ENCODE data around the gene TMEM248. TPM values are rescaled to one million over a fixed set of nuclear protein-coding genes. Genes with fewer than 3 reads are reported as not detected.
"Not testable (repeated sequence)": the region's sequence is repeated elsewhere in the genome, so short reads cannot be mapped to it uniquely, and the experiment has no call there.

The TMEM248 gene
- total and polyA plus RNA-seq, 2 of the 13 experiments (the other 11 are each of a cell fraction or from before 2014, with no cell fraction given): 54.3 to 109 TPM

- TF ChIP-seq KMT2B (CRISPR knock-in tag; IDR thresholded peaks at IDR 0.05) (peak; percentile 48; the same call in 1 of the 2 replicates), ZNF138 (CRISPR knock-in tag; IDR thresholded peaks at IDR 0.05; ENCODE audit: low read depth) (peak; percentile 33; the same call in 1 of the 2 replicates), YEATS2 (CRISPR knock-in tag; IDR thresholded peaks at IDR 0.05; ENCODE audit: borderline replicate concordance) (0 out of 2 replicates have a peak, but pooled peaks have one; percentile 60)
These were observed 74.2 kb downstream of the TMEM248 start, which contains the start of gene SBDS (continued) for GRCh38 chr7:66995050-66995776.

GRCh38 chr7:66996444-66997191 is 75.6 kb downstream of the TMEM248 start, which contains the start of gene TYW1:
Gene TYW1 (plus strand): TSS chr7:66996833. CDS start chr7:66996979, 146 bp downstream.
- ATAC-seq (peak; percentile 96), FAIRE-seq (peak; percentile 85), DNase-seq (ENCODE audit: low spot score) (peak; percentile 96)
- CTCF ChIA-PET (ENCODE audit: low intra/inter-chr PET ratio, low total read pairs); H4K20me1 ChIP-seq (ENCODE audit: insufficient read depth, low read length); H3K79me2 ChIP-seq (ENCODE audit: insufficient read depth, low read length); H3K36me3 ChIP-seq (replicated peaks in 1 of 2; ENCODE audit: control insufficient read depth in 1 of 2, insufficient read depth in 2 of 2, low read length in 2 of 2); H3K9me3 ChIP-seq (ENCODE audit: low read length); H3K27me3 ChIP-seq (ENCODE audit: control insufficient read depth in 1 of 2, insufficient read depth in 2 of 2, low read length in 2 of 2); H3K4me1 ChIP-seq (ENCODE audit: insufficient read depth, low read length); BruUV-seq (replicated peaks): not testable (repeated sequence)
- H3K27ac ChIP-seq (ENCODE audit: extremely low read length, insufficient read depth, low read length): peak within 1 kb of the TSS; percentile 87
- intact Hi-C loops (cut with micrococcal nuclease; ENCODE audit: unreplicated experiment) (loop anchor here (2.0 kb wide), 1 partner anchor 154 kb away; no protein-coding TSS in a partner anchor), in situ Hi-C loops (cut with HindIII; ENCODE audit: extremely low pct_ligation_motif_present, low pct_unique_long_range_greater_than_20kb) (loop anchor here (25.0 kb wide), 1 partner anchor 159 kb away; no protein-coding TSS in a partner anchor)
- H3K4me2 ChIP-seq (ENCODE audit: low read depth, low read length): peak within 1 kb of the TSS; percentile 68
- POLR2A ChIA-PET: interaction anchor here (1.0 to 3.0 kb wide), 6 partner anchors 66 to 343 kb away, joined by 3 to 44 read pairs (median 6); partner anchors contain the start of gene TMEM248
- peak within 1 kb of the TSS; percentile 72 to 90 (median 81) for H3K4me3 ChIP-seq (replicated peaks in 1 of 3; ENCODE audit: insufficient read depth in 1 of 3, low read depth in 2 of 3, low read length in 3 of 3)
- H2AFZ ChIP-seq (ENCODE audit: low read length): peak within 1 kb of the TSS; percentile 61
- WGBS (ENCODE audit: low lambda C conversion rate): under 1% methylated on average over 21 of the region's 44 CpGs
- H3K9ac ChIP-seq (ENCODE audit: insufficient read depth, low read depth, low read length): peak within 1 kb of the TSS; percentile 94
- TF ChIP-seq ZNF362 (CRISPR knock-in tag; IDR thresholded peaks at IDR 0.05; ENCODE audit: borderline replicate concordance): peak; percentile 12; the same call in 1 of the 2 replicates
- TF ChIP-seq ZNF121 (CRISPR knock-in tag; IDR thresholded peaks at IDR 0.05): peak; percentile 96
- peak; percentile 61; the same call in 1 of the 2 replicates for TF ChIP-seq REPIN1 (CRISPR knock-in tag; IDR thresholded peaks at IDR 0.05; ENCODE audit: borderline replicate concordance, low read depth)
- peak; percentile 96; the same call in 1 of the 2 replicates for TF ChIP-seq THAP9 (CRISPR knock-in tag; IDR thresholded peaks at IDR 0.05; ENCODE audit: borderline replicate concordance)
- TF ChIP-seq SAP130 (CRISPR knock-in tag; IDR thresholded peaks at IDR 0.05; ENCODE audit: low read depth): peak; percentile 92
- peak; percentile 68; the same call in 1 of the 2 replicates for TF ChIP-seq DMAP1 (CRISPR knock-in tag; IDR thresholded peaks at IDR 0.05)
- TF ChIP-seq CBX5 (CRISPR knock-in tag; IDR thresholded peaks at IDR 0.05; ENCODE audit: borderline replicate concordance): 0 out of 2 replicates have a peak, but pooled peaks have one; percentile 34
- peak; percentile 74 for TF ChIP-seq GMEB1 (CRISPR knock-in tag; IDR thresholded peaks at IDR 0.05; ENCODE audit: borderline replicate concordance)
- TF ChIP-seq BORCS8-MEF2B (CRISPR knock-in tag; IDR thresholded peaks at IDR 0.05): 0 out of 2 replicates have a peak, but pooled peaks have one; percentile 40
- TF ChIP-seq MYC (CRISPR knock-in tag; IDR thresholded peaks at IDR 0.05; ENCODE audit: borderline replicate concordance): peak; percentile 44; the same call in 1 of the 2 replicates
- peak; percentile 52; the same call in 1 of the 2 replicates for TF ChIP-seq RXRA (CRISPR knock-in tag; IDR thresholded peaks at IDR 0.05)
